Erythroblast (primary cell): ENCODE data around the gene GGCT.

ENCODE experiments used
- DNase-seq, 2 experiments: peaks; one replicate each; lab custom pipeline; 2025; lab: John Stamatoyannopoulos, UW
- GATA1 ChIP-seq: IDR thresholded peaks from 2 replicates; pipeline ENCODE4 v1.6.1; 2011; ENCODE audit warnings: low read depth, mild to moderate bottlenecking, control low read depth, low read length, moderate library complexity
- POLR2A ChIP-seq: IDR thresholded peaks from 2 replicates; pipeline ENCODE4 v1.6.1; 2011; ENCODE audit warnings: mild to moderate bottlenecking, low read length

The GGCT gene

GRCh38 chr7:30479202-30480120 is 25.2 kb downstream of the GGCT start:
- TF ChIP-seq GATA1 (no peak), POLR2A (no peak)
- DNase-seq: peak; percentile 67 to 71

GRCh38 chr7:30478349-30479201 is 26.1 kb downstream of the GGCT start, which contains the start of gene NOD1:
NOD1 (minus strand) TSS chr7:30478784; CDS start chr7:30456921, 21,863 bp downstream.
- peak; percentile 84 for DNase-seq
- TF ChIP-seq POLR2A (peak; percentile 72), GATA1 (no peak)

DNA sequence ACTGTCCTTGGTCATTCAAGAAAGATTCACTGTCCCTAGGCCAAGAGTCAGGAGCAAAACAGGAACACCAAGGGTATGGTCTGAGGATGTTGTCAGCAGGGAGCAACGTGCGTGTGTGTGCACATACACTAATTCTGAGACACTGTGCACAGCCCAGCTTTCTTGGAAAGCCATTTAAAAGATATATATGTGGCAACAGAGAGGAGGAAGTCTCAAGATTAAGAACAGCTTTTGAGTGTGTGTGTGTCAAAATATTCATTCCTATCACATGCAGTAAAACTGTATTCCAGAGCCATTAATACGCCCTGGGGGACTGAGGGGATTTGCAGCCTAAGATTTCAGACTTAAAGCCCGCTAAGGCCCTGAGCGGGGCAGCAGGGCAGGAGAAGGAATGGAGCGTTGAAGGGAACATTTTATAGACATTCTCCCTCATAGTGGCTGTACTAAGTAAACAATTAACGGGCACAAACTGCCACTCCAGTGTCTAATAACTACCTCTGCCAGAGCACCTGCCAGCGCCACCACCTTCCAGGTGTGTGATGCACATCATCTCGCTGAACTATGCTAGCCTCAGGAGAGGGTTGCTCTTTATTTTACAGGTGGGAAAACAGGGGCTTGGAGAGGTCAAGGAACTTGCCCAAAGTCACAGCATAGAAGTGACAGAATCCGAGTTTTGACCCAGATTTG is 28.0 kb downstream of the GGCT start:
- no peak for DNase-seq

GRCh38 chr7:30475580-30475979 is 29.0 kb downstream of the GGCT start:
- no peak for DNase-seq

More for the DNA sequence above, 28.0 kb downstream of the GGCT start:
- TF ChIP-seq POLR2A: no peak
- TF ChIP-seq GATA1: no peak

DNA sequence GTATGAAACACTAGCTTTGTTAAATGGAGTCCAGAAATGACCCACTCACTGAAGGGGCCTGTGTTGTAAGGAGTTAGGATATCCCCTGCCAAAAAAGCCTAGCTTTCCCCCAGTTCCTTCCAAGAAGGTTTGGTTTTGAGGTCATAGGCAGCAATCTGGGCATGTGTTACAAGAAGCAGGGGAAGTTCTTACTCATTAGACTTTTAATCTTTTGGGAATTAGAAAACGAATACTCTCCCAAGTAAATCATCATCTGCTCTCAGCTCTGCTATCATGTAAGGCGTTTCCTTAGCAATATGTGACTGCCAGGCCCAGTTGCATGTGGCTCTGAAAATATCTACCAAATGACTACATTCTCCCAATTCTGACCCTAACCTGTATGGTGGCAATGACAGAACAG is 29.7 kb downstream of the GGCT start:
- no peak for TF ChIP-seq POLR2A
- TF ChIP-seq GATA1: no peak
- DNase-seq: no peak

More at GRCh38 chr7:30475580-30475979, 29.0 kb downstream of the GGCT start:
- TF ChIP-seq GATA1 (no peak), POLR2A (no peak)

DNA sequence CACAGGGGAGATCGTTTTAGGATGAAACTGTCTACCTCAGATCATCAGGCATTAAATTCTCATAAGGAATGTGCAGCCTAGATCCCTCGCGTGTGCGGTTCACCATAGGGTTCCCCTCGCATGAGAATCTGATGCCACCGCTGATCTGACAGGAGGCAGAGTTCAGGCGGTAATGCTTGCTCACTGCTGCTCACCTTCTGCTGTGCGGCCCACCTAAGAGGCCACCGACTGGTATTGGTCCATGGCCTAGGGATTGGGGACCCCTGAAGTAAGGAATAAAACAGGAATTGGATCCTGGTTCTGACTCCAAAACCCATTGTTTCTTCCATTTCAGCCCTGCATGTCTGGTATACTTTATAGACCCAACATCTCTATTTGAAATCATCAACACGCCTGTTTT is 30.1 kb downstream of the GGCT start:
- no peak for DNase-seq
- no peak for TF ChIP-seq GATA1
- TF ChIP-seq POLR2A: no peak

DNA sequence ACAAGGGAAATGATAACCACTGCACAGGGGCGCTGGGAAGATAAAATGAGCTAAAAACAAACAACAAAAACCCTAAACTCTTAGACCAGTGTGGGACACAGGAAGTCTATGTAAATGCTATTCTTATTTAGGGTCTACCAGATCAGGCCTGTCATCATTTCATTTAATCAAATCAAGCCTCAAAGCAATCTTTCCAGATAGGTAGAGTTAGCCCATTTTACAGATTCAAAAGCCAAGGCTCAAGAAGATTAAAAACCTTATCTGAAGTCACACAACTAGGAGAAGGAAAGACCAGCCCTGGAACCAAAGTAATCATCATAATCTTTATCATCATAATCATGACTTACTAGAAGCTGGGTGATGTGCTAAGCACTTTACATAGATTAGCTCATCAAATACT is 30.7 kb downstream of the GGCT start:
- DNase-seq: no peak

DNA sequence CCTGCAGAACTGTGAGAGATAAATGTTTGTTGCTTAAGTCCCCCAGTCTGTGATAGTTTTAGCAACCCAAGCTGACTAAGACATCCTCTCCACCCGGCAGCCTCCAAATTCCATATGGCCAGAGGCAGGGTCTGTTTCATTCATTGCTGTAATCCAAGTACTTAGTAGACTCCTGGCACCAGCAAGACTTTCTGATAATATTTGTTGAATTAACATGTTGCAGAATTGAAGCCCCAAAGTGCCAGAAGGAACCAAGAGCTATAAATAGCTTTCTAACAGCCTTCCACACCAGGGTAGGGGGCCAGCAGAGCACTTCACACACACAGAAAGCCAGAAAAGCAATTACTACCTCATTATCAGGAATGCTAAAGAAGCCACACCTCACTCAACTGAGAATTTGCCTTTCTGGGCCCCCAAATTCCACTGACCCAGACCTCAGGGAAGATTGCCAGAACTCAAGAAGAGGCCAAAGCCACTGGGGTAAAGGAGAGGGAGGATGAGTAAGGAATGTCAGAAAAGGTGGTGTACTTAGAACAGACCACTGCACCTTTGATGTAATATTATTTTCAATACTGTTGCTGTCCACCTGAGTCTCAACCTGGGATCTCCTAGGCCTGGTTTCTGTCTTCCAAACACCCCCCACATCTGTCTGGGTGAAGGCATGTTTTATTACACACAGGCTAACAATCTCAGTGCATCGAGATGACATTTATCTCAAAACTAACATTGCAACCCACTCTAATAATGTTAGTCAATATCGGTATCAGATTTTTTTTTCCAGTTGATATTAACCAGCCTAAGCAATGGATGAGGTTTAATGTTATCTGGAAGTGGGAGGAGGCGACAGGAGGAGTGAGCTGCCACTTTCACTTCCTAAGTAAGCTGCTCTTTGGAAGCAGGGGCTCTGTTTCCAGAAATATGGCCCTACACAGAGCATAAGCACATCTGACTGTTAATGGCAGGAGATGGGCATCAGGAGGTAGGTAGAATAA is 31.5 kb downstream of the GGCT start:
- TF ChIP-seq POLR2A (no peak), GATA1 (no peak)
- DNase-seq: no peak

More for the DNA sequence above, 30.7 kb downstream of the GGCT start:
- no peak for TF ChIP-seq POLR2A
- TF ChIP-seq GATA1: no peak

DNA sequence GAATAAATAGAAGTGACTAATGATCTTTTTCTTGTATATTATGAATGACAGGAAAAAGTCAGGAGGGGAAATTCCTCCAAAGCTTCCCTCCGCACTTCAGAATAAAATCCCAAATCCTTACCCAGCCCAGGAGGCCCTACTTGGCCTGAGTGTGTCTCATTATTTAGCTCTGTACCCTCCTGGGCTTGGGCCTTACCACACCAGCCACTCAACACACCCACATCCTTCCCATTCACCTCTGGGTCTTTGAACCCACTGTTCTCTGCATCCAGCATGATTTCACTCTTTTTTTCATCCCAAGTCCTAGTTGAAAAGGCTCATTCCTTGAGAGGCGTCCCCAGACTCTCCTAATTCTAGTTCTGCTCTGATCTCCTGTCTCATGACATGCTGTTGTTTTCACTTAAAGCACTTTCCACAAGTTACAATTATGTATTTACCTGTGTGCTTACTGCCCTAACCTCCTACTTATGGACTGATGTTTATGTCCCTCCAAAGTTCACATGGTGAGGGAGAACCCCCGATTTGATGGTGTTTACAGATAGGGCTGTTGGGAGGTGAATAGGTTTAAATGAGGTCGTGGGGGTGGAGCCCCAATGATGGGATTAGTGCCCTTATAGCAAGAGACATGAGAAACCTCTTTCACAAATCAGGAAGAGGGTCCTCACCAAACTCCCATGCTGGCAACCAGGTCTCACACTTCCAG is 32.4 kb downstream of the GGCT start:
- TF ChIP-seq POLR2A (no peak), GATA1 (no peak)
- no peak for DNase-seq

DNA sequence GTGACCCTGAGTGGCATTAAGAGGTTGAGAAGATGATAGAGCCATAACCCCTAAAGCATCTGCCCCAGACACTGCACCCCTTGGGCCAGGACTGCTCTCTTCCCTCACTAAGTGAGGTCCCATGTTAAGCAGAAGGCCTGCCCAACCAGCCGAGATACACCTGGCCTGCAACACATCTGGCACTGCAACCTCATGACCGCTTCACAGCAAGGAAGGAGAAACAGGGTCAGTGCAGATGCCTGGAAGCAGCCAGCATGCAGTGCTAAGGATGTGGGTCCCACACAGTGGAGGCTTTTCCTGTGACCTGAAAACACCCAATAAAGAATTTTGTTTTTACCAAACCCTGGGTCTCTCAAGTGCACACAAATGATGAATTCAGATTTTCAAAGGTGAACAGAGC is 33.4 kb downstream of the GGCT start:
- DNase-seq: no peak
- TF ChIP-seq GATA1 (no peak), POLR2A (no peak)

DNA sequence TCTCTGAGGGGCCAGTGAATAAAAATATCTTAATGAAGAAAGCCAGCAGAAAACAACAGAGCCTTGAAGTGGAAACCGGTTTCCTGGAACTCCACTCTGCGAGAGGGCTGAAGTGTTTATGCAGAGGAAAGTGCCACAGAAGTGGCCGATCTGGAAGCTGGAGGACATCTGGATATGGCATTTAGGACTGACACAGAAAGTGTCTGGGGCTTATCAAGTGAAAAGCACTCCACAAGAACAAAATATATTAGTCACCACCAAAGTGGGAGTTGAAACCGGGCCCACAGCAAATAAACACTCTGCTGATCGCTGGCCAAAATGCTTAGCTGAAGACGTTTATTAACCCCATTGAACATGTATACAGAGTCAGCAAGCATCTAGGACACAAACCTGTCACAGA is 33.9 kb downstream of the GGCT start:
- peak in 1 of 2 experiments; percentile 16 for DNase-seq
- TF ChIP-seq POLR2A (no peak), GATA1 (no peak)
